HG03103 (cell line): ENCODE measurements around the gene AVPI1.
A peak's percentile ranks its signal among the peaks of the same experiment; 100 is the strongest.

Experiments used
- ATAC-seq: cut with Tn5 transposase; IDR thresholded peaks from one replicate; pipeline ENCODE4 v1.9.1; 2021; ENCODE audit warnings: low read depth; ENCODE audit not compliant: unreplicated experiment

The AVPI1 gene, protein sequence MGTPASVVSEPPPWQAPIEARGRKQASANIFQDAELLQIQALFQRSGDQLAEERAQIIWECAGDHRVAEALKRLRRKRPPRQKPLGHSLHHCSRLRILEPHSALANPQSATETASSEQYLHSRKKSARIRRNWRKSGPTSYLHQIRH

GRCh38 chr10:97686962-97687784 lies at the start of gene AVPI1:
AVPI1 (minus strand) TSS chr10:97687241; CDS start chr10:97679905, 7,336 bp downstream.
- ATAC-seq: peak; percentile 83

- ATAC-seq: peak; percentile 45
Observed at GRCh38 chr10:97736403-97736901, 49.4 kb upstream of the AVPI1 start.

DNA sequence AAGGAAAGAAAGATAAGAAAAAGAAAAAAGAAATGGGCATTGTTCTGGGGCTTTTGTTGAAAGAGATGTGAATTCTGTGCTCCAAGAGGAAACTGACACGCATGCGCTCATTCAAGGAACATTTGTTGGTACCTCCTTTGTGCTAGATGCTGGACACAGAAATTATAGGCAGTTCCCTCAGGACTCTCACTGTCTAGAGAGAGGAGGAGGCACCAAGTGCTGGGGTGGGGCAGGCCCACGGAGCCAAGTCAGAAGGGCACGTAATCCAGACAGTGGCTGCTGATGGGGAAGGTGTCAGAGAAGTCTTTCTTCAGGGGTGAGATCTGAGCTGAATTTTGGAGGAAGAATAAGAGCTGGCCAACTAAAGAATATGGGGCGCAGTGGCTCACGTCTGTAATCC lies 47.0 kb upstream of the AVPI1 start:
- no peak for ATAC-seq

- ATAC-seq: no peak
Observed at GRCh38 chr10:97733256-97733655, 46.2 kb upstream of the AVPI1 start.

- ATAC-seq: no peak
Observed at GRCh38 chr10:97732052-97732359, 45.0 kb upstream of the AVPI1 start.

DNA sequence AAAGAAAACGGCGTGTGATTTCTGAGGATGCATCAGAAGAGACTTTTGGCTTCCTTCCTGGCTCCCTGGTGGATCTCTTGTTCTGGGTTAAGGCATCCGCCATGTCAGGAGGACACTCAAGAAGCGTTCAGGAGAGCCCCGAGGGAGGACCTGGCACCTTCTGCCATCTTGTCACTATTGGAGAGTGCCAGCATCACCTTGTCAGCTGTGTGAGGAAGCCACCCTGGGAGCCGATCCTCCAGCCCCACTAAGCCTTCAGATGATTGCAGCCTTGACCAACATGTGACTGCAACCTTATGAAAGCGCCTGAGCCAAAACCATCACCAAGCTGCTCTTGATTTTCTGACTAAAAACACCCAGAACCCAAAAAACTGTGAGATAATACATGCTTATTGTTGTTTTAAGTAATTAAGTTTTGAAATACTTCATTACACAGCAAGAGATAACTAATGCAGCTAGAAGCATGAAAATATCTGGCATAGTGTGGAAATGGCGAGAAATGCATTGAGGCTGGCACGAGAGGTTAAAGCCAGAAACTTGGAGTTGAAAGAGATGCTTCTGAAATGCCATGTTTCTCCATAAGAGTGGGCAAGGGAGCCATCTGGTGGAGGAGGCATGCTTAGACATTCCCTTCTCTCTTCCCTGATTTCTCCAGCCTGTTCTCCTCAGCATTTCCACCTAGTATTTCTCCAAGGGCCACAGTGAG lies 44.5 kb upstream of the AVPI1 start:
- no peak for ATAC-seq

- ATAC-seq: no peak
Observed at GRCh38 chr10:97729014-97729413, 42.0 kb upstream of the AVPI1 start.

DNA sequence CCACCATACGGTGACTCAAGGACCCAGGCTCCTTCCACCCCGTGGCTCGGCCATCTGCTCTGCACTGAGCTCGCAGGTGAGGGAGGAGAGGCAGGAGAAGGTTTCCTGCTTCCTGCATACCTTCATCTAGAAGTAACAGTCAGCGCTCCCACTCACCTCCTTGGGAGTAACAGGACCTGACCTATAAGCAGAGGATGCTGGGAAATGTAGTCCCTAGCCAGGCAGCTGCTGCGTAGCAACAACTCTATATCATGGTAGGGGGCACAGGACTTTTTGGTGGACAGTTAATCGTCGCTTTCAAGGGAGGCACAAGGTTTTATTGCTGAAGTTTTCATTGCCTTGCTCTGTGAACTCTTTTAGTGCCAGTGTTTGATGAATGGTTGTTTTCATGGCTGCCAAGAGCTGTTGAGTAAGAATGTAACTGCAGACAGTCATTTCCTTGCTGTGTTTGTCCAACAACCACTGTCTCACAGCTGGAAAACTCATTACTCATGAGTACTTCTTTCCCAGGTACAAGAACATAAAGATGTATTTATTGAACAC lies 39.7 kb upstream of the AVPI1 start:
- no peak for ATAC-seq

DNA sequence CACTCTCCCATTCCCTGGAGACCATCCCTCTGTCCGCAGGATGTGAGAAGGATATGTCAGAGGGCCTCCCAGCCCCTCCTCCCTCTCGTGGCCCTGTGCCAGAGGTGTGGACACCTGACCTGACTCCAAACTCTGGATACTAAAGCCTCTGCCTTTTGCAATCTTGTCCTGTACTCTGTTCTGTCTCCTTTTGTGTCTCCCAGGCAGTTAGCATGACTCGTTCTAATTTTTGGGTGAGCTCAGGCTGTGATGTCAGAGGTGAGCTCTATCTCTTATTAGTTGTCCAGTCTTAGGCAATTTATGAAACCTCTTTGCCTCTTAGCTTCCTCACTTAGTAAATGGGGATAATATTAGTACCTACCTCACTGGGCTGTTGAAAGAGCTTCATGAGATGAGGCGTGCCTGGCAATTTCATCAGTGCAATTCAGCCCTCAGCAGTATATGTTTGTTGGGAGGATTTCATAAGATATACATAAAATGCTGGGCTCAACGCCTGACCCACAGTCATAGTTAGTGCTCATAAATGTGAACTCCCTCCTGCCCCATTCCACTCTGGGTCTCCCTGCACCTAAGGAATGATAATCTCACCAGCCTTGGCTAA lies 37.4 kb upstream of the AVPI1 start:
- no peak for ATAC-seq

- ATAC-seq: no peak
Observed at GRCh38 chr10:97723001-97723400, 36.0 kb upstream of the AVPI1 start.

GRCh38 chr10:97721871-97722780 lies 35.1 kb upstream of the AVPI1 start:
- no peak for ATAC-seq

DNA sequence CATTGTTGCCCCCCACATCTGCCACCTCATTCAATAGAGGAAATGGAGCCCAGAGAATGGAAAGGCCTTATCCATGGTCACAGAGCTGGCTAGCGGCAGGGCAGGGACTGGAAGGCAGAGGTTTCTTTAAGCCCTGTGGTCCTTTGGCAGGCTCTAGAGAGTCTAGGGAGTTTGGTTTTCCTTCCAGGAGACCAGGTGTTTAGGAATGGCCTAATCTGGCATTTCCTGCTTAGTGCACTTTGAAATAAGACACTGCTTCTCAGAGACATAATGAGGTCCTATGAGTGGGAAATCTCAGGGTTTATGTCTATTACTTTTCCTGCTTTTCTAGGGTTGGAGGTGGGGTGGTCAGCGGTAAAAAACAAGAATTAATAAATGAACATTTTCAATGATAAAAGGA lies 32.6 kb upstream of the AVPI1 start:
- no peak for ATAC-seq

- ATAC-seq: no peak
Observed at GRCh38 chr10:97718659-97719142, 31.7 kb upstream of the AVPI1 start.

- no peak for ATAC-seq
Observed at GRCh38 chr10:97718178-97718577, 31.1 kb upstream of the AVPI1 start.

GRCh38 chr10:97717627-97718026 lies 30.6 kb upstream of the AVPI1 start:
- no peak for ATAC-seq

DNA sequence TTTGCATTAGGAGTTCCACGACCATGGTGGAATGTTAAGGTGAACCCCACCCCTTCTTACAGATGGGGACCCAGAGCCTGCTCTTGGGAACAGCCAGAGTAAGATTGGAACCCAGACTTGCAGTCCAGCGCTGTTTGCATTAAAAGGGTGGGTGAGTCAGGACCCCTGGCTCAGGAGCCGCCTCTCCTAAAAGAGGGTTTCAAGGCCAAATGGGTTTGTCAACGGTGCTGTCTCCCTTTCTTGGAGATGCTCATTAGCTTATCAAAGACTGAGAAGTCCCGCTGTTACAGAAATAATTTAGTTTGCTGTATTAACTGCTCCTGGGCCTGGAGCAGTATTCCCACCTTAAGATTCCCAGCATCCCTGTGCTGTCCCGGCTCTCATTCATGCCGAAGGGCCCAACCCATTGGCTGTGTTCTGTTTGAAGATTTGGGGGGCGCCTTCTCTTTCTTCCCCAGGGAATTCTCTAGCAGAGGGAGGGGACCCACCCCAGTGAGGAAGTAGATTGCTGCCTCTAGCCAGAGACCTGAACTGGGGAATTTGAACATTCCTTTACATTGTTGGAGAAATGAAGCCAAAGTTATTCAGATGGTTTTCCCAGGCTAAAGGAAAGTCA lies 28.3 kb upstream of the AVPI1 start:
- no peak for ATAC-seq

GRCh38 chr10:97714401-97715258 lies 27.6 kb upstream of the AVPI1 start:
- ATAC-seq: peak; percentile 39

- ATAC-seq: peak; percentile 70
Observed at GRCh38 chr10:97713826-97714400, 26.9 kb upstream of the AVPI1 start.
